ENCODE measurements around the gene INS.
A peak's percentile ranks its signal among the peaks of the same experiment; 100 is the strongest.

Gene INS

DNA sequence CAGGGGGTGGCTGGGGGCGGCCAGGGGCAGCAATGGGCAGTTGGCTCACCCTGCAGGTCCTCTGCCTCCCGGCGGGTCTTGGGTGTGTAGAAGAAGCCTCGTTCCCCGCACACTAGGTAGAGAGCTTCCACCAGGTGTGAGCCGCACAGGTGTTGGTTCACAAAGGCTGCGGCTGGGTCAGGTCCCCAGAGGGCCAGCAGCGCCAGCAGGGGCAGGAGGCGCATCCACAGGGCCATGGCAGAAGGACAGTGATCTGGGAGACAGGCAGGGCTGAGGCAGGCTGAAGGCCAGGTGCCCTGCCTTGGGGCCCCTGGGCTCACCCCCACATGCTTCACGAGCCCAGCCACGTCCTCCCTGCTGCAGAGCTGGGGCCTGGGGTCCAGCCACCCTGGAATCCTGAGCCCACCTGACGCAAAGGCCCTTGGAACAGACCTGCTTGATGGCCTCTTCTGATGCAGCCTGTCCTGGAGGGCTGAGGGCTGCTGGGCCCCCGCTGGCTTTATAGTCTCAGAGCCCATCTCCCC lies at the start of gene INS:
TSS of gene INS (minus strand) at position 474 of the 524 bp plus-strand sequence. CDS start at position 236, 238 bp downstream.
- no peak for DNase-seq

DNA sequence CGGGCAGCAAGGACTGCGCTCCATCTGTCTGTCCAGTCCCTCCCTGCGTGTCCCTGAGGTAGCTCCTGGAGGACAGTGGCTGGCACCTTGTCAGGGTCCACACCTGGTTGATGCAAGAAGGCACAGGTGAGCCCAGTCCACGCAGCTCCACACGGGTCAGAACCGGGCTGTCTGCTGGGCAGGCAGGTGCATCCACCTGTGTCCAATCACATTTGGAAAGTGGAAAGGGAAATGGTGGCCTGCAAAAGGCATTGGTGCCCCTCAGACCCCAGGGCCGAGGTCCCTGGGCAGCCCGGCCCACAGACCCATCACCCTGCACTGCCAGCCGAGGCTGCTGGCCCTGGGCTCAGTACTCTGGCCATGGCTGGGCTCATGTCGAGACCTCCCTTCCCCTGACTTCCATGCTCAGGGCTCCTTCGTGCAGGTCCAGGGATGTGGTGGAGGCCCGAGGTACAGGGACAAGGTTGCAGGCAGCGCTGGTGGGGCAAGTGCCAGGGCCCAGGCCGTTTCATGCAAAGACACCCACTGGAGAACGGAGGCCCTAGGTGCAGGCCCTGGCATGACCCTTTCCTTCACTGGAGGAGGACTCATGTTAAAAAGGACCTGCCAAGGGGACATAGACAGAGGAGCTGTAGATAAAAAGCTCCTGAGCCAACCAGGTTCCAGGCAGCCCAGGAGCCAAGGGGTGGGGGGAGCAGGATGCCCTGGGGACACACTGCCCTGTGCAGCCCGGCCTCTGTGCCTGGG lies 49.5 kb upstream of the INS start:
- DNase-seq: no peak

DNA sequence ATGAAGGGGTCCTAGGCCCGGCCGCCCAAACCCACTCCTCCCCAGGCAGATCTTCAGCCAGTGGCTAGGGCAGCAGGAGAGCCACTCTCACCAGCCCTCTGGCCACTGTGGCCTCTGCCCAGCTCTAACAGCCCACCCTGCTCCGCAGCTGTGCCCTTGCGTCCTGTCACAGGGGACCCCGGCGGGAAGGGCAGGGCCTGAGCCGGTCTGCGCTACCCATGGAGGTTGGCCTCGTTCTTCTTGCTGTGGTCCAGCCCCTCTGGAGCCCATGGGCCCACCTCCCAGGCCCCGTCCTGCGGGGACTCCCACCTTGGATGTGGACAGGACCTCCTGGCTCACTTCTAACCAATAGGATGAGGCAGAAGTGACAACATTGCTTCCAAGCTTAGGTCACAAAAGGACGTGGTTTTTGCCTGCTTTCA lies 48.9 kb upstream of the INS start:
- DNase-seq: no peak

DNA sequence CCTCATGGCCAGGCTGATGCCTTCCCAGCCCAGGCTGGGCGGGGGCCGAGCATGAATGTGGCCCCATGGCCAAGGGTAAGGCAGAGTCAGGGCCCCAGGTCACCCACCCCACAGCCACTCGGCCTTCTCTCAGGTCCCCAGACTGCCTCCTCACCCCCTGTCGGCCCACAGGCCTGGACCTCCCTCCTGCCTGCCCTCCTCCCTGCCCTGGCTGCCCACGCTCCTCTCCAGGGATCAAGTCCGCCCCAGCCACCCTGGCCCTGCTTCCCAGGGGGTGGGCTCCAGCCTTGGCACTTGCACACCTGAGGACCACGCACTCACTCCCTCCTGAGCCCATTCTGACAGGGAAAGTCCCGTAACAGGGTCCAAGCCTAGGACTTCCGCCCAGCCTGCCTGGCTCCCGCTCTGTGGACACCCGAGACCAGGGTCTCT lies 48.4 kb upstream of the INS start:
- DNase-seq: no peak

DNA sequence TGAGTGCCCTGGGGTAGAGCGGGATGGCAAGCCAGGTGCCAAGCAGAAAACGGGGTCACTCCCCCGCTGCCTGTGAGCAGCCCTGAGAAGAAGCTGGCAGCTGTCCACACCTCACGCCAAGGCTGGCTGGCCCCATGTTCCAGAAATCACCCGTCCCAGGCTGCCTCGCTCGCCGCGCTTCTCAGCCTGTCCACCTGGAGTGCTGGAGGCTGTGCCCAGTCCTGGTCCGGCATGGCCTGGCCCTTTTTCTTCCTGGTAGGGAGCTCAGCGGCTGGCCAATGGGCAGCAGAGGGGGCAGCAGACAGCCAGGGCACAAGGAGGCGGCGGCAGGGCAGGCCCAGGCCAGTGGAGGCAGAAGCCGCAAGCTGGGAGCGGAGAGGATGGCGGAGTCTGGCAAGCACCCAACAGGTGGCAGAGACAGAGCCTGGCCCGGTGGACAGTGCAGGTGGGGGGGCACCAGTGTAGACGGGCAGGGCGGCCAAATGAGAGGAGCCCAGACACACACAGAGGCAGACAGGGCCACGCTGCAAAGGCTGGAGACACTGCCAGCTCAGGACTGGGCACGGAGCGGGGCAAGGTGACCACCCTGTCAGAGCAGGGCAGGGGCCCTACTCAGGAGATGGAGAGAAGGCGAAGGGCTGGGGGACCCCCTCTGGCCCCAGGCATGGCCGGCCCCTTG lies 47.8 kb upstream of the INS start:
- DNase-seq: peak; percentile 89

DNA sequence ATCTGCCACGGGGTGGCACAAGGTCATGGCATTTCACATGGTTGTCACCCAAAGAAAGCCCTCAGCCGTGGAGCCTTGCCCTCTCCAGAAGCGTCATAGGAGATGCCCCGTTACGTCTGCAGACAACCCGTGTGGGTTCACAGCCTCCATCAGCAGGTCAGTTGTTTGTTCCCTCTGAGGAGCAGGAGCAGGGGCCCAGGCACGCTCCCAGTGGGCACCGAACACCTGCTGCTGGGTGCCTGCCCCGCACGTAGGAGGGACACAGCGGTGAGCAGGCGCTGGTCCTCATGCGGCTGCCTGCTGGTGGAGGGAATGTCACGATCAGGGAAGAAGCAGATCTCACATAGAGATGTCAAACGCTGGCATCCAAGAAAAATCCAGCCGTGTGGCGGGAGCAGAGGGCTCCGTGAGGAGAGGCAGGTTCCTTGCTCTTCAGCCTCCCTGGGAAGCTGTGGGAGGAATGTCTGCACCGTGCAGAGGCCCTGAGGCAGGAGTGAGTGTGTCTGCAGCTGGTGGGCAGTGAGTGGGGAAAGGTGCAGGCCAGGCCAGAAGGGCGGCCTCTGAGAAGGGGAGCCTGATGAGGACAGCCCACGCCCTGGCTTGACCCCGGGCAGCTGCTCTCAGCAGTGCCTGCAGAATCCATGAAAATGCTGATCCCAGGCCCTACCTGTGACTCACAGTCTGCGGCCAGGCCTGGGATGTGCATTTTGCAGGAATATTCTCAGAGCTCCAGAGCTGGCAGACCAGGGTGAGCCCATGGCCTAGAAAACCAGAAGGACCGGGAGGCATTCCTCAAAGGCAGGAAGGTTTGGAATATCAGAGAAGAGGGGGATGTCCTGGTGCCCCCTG lies 47.0 kb upstream of the INS start:
- DNase-seq: no peak

DNA sequence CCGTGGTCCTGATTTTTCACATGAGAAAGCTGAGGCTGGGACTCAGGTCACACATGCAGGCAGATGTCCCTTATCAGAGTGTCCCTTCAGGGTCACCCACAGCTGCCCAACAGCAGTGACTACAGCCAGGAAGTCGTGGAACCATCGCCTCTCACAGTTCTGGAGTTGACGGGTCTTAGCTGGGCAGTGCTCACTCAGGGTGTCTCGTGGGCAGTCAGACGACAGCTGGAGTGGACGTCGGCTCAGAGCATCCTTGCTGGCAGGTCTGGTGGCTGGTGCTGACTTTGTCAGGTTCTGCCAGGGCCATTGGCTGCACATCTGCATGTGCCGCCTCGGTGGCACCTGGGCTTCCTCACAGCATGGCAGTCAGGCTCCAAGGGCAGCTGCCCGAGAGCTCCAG lies 46.2 kb upstream of the INS start:
- DNase-seq: no peak

DNA sequence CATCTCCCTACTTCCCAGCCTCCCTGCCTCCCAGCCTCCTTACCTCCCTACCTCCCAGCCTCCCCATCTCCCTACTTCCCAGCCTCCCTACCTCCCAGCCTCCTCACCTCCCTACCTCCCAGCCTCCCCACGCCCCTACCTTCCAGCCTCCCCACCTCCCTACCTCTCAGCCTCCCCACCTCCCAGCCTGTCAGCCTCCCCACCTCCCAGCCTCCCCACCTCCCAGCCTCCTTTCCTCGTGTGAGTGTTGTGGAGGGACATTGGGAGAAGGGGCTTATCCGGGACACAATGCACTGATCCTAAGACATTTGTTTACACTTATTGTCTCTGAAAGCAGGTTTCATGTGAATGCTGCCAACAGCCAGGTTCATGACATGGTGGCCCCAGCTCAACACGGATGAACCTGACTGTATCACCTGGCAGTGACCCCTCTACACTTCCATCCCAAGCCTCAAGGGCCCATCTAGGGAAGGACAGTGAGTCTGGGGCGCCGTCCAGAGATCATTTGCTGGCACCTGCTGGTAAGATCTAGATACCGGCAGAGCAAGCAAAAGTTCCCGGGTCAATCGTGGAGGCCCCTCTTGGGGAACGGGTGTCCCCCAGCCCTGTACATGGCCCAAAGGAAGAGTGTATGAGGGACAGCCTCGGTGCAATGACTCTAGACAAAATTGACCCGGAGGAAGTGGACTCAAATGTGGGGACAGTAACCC lies 45.1 kb upstream of the INS start:
- no peak for DNase-seq

DNA sequence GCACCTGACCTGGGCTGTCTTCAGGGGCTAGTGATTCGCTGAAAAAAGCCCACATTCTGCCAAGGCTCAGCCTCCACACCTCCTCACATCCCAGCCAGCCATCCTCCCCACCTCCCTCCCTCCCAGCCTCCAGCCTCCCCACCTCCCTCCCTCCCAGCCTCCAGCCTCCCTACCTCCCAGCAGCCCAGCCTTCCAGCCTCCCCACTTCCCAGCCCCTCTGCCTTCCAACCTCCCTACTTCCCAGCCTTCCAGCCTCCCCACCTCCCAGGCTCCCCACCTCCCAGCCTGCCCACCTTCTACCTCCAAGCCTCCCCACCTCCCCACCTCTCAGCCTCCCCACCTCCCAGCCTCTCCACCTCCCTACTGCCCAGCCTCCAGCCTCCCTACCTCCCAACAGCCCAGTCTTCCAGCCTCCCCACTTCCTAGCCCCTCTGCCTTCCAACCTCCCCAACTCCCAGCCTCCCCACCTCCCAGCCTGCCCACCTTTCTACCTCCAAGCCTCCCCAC lies 44.3 kb upstream of the INS start:
- DNase-seq: no peak

DNA sequence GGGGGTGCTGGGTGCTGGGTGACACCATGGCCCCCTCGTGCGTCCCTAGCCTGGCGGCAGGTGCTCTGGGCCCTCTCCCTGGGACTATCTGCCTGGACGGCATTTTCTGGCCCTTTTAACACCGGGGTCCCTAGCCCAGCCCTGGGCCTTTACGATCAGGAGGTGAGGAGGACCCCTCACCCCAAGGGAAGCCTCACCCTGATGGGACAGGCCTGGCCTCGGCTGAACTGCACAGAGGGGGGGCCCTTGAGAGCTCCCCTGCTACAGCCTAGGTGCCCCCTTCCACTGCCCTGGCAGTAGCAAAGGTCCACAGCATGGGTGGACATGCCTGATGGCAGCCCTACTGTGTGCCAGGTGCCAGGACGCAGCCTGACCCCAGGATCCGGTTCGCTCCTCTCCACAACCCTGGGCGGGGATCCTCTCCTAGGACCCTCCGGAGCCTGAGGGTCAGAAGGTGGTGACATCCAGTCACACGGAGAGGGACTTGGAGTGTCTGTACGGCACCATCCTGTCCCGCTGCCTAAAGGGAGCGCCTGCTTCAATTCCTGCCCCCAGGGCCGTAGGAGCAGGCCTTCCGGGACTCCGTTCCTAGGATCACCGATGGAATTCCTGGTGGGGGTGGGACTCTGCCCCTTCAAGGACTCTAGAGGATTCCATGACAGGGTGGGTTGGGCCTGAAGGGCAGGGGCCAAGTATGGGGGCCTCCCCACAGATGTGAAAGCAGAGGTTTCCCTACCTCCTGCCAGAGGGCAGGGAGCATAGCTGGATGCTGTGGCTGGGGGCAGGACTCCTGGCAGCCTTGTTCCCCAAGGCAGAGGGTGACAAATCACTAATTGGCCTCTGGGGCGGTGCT lies 43.6 kb upstream of the INS start:
- no peak for DNase-seq

DNA sequence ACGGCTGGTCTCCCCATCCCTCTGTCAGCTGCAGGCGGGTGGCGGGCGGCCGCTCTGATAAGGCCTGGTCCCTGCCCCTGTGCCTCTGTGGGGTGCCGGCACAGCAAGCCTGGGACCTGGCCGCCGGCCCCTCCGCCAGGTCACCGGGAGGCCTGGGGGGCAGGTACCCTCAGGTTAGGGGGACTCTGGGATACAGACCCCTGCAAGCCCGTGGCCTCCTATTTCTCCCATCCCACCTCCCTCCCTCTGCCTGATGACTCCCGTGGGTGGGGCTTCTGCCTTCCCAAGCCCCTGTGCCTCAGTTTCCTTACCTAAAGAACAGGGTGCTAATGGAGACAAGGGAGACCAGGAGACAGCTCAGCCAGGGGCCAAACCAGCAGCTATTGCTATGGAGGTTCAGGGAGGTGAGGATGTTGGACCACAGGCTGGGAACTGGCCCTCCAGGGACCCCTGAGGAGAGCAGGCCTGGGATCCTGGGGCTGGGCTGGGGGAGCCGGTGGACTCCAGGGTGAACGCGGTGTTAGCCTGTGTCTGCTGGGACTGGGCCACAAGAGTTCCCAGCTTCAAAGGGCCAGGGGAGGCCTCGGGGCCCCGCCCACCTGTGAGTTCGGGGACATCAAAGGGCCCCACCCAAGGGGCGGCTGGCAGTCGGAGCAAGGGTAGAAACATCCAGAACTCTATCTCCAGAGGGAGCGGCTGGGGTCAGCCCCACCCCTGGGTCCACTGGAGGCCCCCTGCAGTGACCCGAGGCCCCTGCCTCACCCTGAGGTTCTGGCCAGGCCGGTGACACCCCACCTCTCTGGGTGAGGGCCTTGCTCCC lies 42.6 kb upstream of the INS start:
- DNase-seq: no peak

DNA sequence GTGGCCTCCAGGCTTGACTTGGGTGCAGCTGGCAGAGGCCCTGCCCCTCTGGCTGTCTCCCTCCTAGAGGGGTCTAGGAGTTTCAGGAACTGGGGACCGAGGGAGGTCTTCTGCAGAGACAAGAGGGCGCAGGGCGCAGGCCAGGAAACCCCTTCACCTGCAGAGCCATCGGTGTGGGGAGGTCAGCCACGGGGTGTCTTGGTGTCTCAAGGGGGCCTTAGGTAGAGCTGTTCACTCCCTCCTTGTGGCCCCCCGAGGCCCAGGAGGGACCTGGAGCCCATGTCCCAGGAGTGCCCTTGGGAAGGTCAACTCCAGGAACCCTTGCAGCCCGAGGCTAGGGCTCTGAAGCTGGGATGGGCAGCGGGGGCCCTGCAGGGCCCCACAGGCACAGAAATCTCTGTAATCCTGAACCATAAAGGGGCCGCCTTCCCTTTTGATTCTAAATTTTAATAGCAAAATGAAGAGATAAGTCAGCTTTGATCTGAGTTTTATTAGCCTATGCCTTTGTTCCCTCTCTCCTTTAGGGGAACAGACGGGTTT lies 42.0 kb upstream of the INS start:
- DNase-seq: no peak

DNA sequence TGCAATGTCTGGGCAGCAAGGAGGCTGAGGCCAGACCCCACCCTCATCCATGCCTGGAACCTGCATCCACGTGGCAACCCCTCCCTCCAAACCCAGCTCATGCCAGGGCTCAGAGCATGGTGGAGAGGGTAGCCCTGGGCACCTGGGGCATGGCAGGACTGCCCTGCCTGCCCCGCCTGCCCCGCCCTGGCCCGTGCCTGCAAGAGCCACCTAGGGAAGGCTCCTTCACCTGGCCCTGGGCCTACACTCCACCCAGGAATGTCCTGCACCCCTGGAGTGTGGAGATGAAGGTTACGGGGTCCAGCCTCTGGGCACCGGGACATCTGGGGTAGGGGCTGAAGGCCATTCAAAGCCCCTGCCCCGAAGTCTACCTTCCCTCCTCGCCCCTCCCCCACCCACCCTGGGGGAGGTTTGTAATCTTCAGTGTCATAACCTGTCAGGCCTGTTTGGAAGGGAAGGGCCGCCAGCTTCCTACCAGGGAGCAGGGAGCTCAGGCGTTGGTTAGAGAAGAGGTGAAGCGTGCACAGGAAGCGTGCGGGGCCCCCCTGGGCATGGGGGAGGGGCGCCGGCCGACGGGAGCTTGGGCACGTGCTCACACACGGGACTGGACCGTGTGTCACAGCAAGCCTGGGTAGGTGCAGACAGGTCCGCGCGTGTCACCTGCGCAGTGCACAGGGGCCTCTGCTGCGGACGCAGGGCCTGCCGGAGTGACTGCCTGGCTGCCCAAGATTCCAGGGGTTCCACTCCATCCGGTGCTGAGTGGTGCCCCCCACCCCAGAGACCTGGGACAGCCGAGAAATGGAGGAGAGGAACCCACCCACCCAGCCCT lies 41.3 kb upstream of the INS start:
- DNase-seq: no peak

DNA sequence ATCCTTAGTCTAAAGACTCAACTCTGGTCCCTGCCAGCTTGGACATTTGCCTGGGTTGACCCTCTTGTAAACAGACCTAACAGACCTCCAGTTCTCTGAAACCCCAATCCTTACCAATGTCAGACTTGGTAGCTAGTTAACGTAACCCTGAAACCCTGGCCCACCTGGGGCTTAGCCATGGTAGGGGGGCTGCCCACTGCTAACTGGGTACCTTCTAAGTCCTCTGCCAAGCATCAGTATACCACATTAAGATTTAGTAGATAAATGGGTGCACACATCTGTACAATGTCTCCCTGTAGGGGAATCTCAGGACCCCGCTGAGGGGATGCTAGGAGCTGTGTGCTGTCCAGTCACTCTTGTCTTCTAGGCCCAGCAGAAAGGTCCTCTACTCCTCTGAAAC lies 40.5 kb upstream of the INS start:
- DNase-seq: no peak

DNA sequence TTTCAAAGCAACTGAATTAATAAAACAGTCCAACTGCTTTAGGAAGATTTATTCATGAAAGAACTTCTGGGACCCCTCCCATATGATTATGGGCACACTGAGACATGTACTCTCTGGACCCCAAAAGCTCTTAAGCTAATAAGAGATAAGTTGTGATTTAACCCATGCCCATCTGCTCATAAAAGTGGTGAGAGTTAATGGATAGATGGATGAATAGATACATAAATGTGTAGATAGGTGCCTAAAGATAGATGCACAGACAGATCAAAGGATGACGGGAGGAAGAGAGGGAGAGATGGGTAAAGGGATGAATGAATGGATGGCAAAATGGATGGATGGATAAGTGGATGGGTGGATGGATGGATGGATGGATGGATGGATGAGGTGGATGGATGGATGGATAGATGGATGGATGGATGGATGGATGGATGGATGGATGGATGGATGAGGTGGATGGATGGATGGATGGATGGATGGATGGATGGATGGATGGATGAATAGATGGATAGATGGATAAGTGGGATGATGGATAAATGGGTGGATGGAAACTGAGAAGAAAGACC lies 40.0 kb upstream of the INS start:
- no peak for DNase-seq

DNA sequence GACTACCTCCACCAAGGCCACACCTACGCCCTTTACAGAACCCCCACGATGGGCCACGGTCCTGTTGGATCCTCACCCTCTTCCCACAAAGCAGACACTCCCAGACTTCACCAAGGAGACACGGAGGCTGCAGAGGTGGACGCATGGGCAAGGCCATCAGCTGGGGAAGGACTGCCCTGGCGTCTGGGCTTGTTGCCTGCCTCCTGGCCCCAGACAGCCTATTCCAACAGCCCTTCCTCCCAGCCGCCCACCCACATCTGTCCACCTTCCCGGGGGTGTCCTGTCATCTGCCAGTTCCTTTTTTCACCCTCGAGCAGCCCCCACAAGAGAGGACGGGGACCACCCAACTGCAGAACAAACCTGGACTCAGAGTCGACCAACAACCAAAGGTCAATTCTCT lies 39.5 kb upstream of the INS start:
- DNase-seq: no peak

DNA sequence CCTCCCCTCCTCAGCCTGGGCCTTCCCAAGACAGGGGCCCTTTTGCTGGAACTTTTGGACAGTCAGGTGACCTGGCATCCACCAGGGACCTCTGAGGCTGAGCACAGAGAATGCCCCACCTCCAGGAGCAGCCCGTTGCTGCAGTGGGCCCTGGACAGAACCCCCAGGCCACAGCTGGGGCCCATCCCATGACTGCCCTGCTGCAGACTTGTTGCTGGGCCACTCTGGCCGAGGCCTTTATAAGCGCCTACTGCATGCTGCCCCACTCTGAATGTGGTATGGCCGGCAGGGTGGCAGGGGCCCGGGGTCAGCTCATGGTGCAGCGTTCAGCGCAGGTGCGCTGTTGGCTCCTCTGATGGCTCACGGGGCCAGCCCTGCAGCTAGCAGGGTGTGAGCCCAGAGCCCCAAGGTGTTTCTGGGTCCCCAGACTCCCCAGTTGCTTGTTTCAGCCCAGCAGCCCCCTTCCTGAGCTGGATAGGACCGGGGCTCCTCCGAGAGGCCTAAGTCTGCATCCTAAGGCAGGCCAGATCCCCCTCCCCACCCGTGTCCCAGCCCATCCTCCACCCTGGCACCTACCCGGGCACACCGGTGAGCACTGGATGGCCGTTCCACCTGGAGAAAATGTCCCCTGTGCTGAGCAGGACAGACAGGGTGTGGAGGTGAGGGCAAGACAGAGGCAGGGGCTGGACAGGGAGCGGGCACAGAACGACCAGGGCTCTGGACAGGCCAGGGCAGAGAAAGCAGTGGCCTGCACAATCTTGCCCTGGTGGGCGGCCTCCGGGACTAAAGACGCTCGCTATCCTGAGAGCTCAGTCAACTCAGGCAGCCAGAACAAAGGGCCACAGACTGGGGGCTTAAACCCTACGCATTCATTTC lies 38.7 kb upstream of the INS start:
- DNase-seq: no peak
